Esophagus muscularis mucosa (tissue), 4 donors: ENCODE measurements around the gene PCF11. TPM values are rescaled to one million over a fixed set of nuclear protein-coding genes. Genes with fewer than 3 reads are reported as not detected.
"Not testable (repeated sequence)": the region's sequence is repeated elsewhere in the genome, so short reads cannot be mapped to it uniquely, and the experiment has no call there.

ENCODE experiments used
- DNase-seq: peaks from one replicate; pipeline ENCODE4 v3.0.0-alpha.2; 2017; ENCODE audit errors: extremely low spot score
- H3K27ac ChIP-seq, 4 donors: fragments of 200-600 bp; sonication (generic); replicated peaks in 1 of 4; 1 replicate in 3 of 4; 2 replicates in 1 of 4; pipeline ENCODE4 v1.5.1; 2016 to 2019; ENCODE audit warnings: mild to moderate bottlenecking in 1 of 4
- H3K27me3 ChIP-seq, 4 donors: fragments of 200-600 bp; sonication (generic); one replicate each; pipeline versions ENCODE4 v1.5.1 to v1.6.0; 2016 to 2019
- H3K36me3 ChIP-seq, 4 donors: fragments of 200-600 bp; sonication (generic); one replicate each; pipeline ENCODE4 v1.5.1; 2016 to 2019
- H3K4me1 ChIP-seq, 4 donors: fragments of 200-600 bp; sonication (generic); one replicate each; pipeline ENCODE4 v1.5.1; 2016 to 2019
- H3K4me3 ChIP-seq, 4 donors: fragments of 200-600 bp; sonication (generic); 1 replicate in 2 of 4; 2 replicates in 2 of 4; pipeline ENCODE4 v1.5.1; 2016 to 2019; ENCODE audit warnings: mild to moderate bottlenecking in 4 of 4, moderate library complexity in 1 of 4
- H3K9me3 ChIP-seq, 4 donors: fragments of 200-600 bp; sonication (generic); 1 replicate in 3 of 4; 2 replicates in 1 of 4; pipeline ENCODE4 v1.5.1; 2016 to 2019
- EP300 ChIP-seq: sonication (generic); formaldehyde crosslinking; IDR thresholded peaks from one replicate; pipeline ENCODE4 v1.6.1; 2017; ENCODE audit warnings: antibody characterized with exemption
- POLR2A ChIP-seq: fragments of 450-650 bp; IDR thresholded peaks from one replicate; pipeline ENCODE4 v1.6.1; 2017; ENCODE audit warnings: antibody characterized with exemption, moderate library complexity, mild to moderate bottlenecking, low read depth
- POLR2AphosphoS5 ChIP-seq, 2 donors: sonication (generic); formaldehyde crosslinking; IDR thresholded peaks; one replicate each; pipeline ENCODE4 v1.6.1; 2017; ENCODE audit warnings: antibody characterized with exemption in 2 of 2
- WGBS: methylation state at CpG from one replicate; pipeline ENCODE4 v1.1.5; 2018; 5-methylcytosine and 5-hydroxymethylcytosine counted together
- intact Hi-C: fragments of 100-400 bp; cut with DNase I; formaldehyde crosslinking; loops from one replicate; pipeline ENCODE4 v1.15.1; 2023
- total RNA-seq, 4 donors: library from RNA; depleted of rRNA; stranded (reverse); fragments of >200 nt; gene quantifications; one replicate each; pipeline versions ENCODE4 v1.1.0 to v1.2.1, GENCODE V29; 2016
- TF ChIP-seq, protein P1 (sequence below), 3 experiments: fragments of 200-600 bp in 2 of 3; fragments of 450-650 bp in 1 of 3; sonication (generic) in 2 of 3; IDR thresholded peaks; one replicate each; pipeline ENCODE4 v1.5.1; 2017 to 2019; ENCODE audit warnings: antibody characterized with exemption in 3 of 3, mild to moderate bottlenecking in 2 of 3, moderate library complexity in 1 of 3

Gene PCF11
- total RNA-seq, 4 donors from 2014 or later = 32.3 to 58.0 (median 41.9) TPM

DNA sequence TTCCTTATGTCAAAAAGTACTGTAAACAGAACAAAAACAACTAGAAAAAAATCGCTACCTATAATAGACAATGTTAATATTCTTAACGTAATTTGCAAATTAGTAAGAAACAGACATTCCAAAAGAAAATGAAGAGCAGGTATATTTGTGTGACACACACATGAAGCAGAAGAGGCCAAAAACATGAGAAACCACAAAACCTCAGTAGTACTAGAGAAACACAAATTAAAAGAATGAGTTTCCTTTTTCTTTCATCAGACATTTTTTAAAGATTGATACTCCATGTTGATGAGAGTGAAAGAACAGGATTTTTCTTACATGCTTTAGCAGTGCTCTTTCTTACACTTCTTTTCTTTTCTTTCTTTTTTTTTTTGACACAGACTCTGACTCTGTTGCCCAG is 34.2 kb upstream of the PCF11 start:
- Histone ChIP-seq H3K27me3 (no peaks in the 10 kb centered on the region), H3K9me3 (no peaks in the 10 kb centered on the region), H3K4me3 (no peak overlapping the region), H3K4me1 (peaks cover 0 to 8% (median 0%) of the 10 kb centered on the region in 4 donors), H3K27ac (no peak overlapping the region), H3K36me3 (no peaks in the 10 kb centered on the region)
- WGBS = 95% methylated on average over 2 of the region's 2 CpGs
- TF ChIP-seq EP300 (no peak), POLR2A (no peak), POLR2AphosphoS5 (IDR thresholded peaks at IDR 0.05) (no peak)
- TF ChIP-seq, protein P1, sequence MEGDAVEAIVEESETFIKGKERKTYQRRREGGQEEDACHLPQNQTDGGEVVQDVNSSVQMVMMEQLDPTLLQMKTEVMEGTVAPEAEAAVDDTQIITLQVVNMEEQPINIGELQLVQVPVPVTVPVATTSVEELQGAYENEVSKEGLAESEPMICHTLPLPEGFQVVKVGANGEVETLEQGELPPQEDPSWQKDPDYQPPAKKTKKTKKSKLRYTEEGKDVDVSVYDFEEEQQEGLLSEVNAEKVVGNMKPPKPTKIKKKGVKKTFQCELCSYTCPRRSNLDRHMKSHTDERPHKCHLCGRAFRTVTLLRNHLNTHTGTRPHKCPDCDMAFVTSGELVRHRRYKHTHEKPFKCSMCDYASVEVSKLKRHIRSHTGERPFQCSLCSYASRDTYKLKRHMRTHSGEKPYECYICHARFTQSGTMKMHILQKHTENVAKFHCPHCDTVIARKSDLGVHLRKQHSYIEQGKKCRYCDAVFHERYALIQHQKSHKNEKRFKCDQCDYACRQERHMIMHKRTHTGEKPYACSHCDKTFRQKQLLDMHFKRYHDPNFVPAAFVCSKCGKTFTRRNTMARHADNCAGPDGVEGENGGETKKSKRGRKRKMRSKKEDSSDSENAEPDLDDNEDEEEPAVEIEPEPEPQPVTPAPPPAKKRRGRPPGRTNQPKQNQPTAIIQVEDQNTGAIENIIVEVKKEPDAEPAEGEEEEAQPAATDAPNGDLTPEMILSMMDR (IDR thresholded peaks at IDR 0.05) = no peak
- intact Hi-C loops = no loop called here
- DNase-seq = no peak

DNA sequence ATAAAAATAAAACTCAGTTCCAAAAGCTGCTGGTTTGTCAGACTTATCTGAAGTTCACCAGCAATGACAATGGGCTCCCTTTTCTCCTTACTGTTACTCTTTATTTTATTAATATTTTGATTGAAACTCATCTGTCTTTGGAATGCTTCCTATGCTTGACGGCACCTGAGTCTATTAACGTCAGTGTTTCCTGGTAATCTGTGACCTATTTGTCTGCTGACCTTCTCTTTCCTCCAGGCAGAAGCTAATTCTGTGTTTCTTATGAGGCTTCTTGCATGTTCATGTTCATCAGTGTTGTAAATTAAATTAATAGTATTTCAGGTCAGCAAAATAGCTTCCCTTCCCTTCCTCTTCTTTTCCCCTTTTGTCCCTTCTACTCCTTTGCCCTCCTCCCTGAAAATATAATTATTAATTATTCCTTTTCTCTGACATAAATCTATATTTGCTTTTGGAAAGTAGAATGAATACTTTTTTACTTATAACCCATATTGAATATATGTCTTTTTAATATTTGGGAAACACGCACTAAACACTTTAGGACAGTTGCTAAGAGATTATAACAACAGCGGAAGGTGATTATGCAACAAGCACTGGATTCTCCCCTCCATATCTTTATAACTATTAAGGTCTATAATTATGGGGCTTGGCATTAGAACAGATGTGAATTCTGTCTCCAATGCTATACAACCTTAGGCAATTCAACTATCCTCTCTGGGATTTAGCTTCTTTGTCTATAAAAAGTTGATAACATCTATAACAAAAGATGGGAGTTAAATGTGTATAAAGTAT is 32.1 kb upstream of the PCF11 start:
- Histone ChIP-seq H3K27ac (no peak overlapping the region), H3K9me3 (no peaks in the 10 kb centered on the region), H3K27me3 (no peaks in the 10 kb centered on the region), H3K36me3 (no peaks in the 10 kb centered on the region), H3K4me1 (no peaks in the 10 kb centered on the region), H3K4me3 (no peak overlapping the region)
- 73% methylated on average over 4 of the region's 4 CpGs for WGBS
- DNase-seq = no peak
- intact Hi-C loops = no loop called here
- TF ChIP-seq POLR2AphosphoS5 (IDR thresholded peaks at IDR 0.05) (no peak), POLR2A (no peak), EP300 (no peak)
- TF ChIP-seq, protein P1 (IDR thresholded peaks at IDR 0.05) = no peak

DNA sequence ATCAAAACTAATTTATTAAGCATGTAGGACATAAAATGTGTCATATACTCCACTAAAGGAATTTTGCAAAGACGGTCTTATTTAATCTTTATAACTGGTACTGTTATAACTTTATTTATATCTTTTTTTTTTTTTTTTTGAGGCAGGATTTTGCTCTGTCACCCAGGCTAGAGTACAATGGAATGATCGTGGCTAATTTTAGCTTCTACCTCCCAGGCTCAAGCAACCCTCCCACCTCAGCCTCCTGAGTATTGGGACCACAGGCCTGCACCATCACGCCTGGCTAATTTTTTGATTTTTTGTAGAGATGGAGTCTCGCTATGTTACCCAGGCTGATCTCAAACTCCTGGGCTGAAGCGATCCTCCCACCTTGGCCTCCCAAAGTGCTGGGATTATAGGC is 31.4 kb upstream of the PCF11 start:
- TF ChIP-seq, protein P1 (IDR thresholded peaks at IDR 0.05) = no peak
- TF ChIP-seq POLR2AphosphoS5 (IDR thresholded peaks at IDR 0.05) = no peak
- H3K4me1 ChIP-seq = no peaks in the 10 kb centered on the region
- H3K4me3 ChIP-seq = no peak overlapping the region
- no peaks in the 10 kb centered on the region for H3K9me3 ChIP-seq
- no peaks in the 10 kb centered on the region for H3K36me3 ChIP-seq
- intact Hi-C loops = no loop called here
- DNase-seq = no peak
- WGBS = 85% methylated on average over 5 of the region's 5 CpGs
- H3K27me3 ChIP-seq = no peaks in the 10 kb centered on the region
- no peak overlapping the region for H3K27ac ChIP-seq

DNA sequence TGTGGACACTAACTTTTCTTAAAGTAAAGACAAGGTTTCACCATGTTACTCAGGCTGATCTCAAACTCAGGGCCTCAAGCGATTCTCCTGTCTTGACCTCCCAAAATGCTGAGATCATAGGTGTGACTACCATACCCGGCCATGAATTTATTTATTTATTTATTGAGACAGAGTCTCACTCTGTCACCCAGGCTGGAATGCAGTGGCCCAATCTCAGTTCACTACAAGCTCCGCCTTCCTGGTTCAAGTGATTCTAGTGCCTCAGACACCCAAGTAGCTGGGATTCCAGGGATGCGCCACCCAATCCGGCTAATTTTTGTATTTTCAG is 29.7 kb upstream of the PCF11 start:
- DNase-seq = no peak
- Histone ChIP-seq H3K36me3 (no peaks in the 10 kb centered on the region), H3K4me1 (no peaks in the 10 kb centered on the region), H3K9me3 (no peaks in the 10 kb centered on the region), H3K4me3 (no peak overlapping the region), H3K27ac (no peak overlapping the region), H3K27me3 (no peaks in the 10 kb centered on the region)
- 97% methylated on average over 4 of the region's 5 CpGs for WGBS
- TF ChIP-seq POLR2AphosphoS5 (IDR thresholded peaks at IDR 0.05) = no peak
- intact Hi-C loops = no loop called here

DNA sequence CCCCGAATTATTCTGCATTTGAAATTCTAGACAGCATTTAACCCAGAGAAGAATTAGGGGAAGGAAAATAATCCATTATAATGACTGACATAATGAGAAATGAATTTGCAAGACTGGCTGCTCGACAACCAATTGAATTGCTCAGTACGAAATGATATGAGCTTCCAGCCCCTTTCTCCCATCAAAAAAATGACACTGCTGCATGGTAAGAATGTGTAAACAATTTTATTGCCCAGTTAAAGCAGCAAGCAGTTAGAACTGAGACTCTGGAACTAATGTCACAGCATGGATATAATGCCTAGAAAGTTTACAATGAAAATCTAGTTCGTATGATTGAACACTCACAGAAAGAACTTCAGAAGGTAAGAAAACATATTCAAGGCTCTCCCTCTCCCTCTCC is 24.7 kb upstream of the PCF11 start:
- intact Hi-C loops = no loop called here
- no peaks in the 10 kb centered on the region for H3K27me3 ChIP-seq
- DNase-seq = no peak
- no peaks in the 10 kb centered on the region for H3K4me1 ChIP-seq
- H3K4me3 ChIP-seq = no peak overlapping the region
- TF ChIP-seq, protein P1 (IDR thresholded peaks at IDR 0.05) = no peak
- no peak for TF ChIP-seq POLR2AphosphoS5 (IDR thresholded peaks at IDR 0.05)
- no peak for TF ChIP-seq EP300
- no peak for TF ChIP-seq POLR2A
- H3K27ac ChIP-seq = no peak overlapping the region
- no peaks in the 10 kb centered on the region for H3K9me3 ChIP-seq
- WGBS = 62% methylated on average over 4 of the region's 4 CpGs
- H3K36me3 ChIP-seq = no peaks in the 10 kb centered on the region

DNA sequence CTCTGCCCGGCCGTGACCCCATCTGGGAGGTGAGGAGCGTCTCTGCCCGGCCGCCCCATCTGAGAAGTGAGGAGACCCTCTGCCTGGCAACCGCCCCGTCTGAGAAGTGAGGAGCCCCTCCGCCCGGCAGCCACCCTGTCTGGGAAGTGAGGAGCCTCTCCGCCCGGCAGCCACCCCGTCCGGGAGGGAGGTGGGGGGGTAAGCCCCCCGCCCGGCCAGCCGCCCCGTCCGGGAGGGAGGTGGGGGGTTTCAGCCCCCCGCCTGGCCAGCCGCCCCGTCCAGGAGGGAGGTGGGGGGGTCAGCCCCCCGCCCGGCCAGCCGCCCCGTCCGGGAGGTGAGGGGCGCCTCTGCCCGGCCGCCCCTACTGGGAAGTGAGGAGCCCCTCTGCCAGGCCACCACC is 23.7 kb upstream of the PCF11 start:
- 95% methylated on average over 4 of the region's 29 CpGs for WGBS

More for the DNA sequence above, 23.7 kb upstream of the PCF11 start:
- H3K4me1 ChIP-seq, H3K4me3 ChIP-seq, H3K36me3 ChIP-seq, H3K27me3 ChIP-seq, intact Hi-C loops, H3K27ac ChIP-seq, DNase-seq, H3K9me3 ChIP-seq: not testable (repeated sequence)
